Suprapubic skin (tissue), 4 donors: ENCODE measurements around the gene ST3GAL4.
"Not testable (repeated sequence)": the region's sequence is repeated elsewhere in the genome, so short reads cannot be mapped to it uniquely, and the experiment has no call there.

Experiments used
- CTCF ChIP-seq, 2 donors: fragments of 200-600 bp in 1 of 2; fragments of 450-650 bp in 1 of 2; sonication (generic) in 1 of 2; IDR thresholded peaks; one replicate each; pipeline ENCODE4 v1.5.1; 2016 to 2019; ENCODE audit warnings: antibody characterized with exemption in 2 of 2, mild to moderate bottlenecking in 1 of 2, moderate library complexity in 1 of 2
- EP300 ChIP-seq: sonication (generic); formaldehyde crosslinking; IDR thresholded peaks from one replicate; pipeline ENCODE4 v1.6.1; 2017; ENCODE audit warnings: antibody characterized with exemption
- POLR2A ChIP-seq, 2 donors: fragments of 450-650 bp; IDR thresholded peaks; one replicate each; pipeline ENCODE4 v1.6.1; 2017; ENCODE audit warnings: antibody characterized with exemption in 2 of 2, mild to moderate bottlenecking in 2 of 2, moderate library complexity in 2 of 2
- POLR2AphosphoS5 ChIP-seq, 3 donors: sonication (generic); formaldehyde crosslinking; IDR thresholded peaks; one replicate each; pipeline ENCODE4 v1.6.1; 2017; ENCODE audit warnings: antibody characterized with exemption in 3 of 3

DNA sequence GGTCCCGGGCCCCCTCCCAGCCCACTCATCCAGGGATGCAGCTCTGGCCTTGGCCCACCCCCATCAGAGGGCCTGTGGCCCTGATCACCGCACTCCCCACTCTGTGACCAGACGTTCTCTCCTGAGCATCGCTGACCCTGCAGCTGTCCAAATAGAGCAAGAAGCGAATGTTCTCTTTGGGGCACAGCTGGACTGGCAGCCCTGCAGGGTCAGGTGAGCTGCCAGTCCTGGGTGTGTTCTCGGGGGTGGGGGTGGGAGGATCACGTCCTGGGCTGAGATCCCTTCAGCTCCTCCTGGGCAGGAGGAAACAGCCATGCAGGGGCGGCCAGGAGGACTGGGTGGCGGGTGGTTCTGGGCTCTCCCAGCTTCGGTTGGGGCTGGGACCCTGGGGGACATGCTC, 26.5 kb downstream of the ST3GAL4 start:
- TF ChIP-seq POLR2A (IDR thresholded peaks at IDR 0.05); POLR2AphosphoS5 (IDR thresholded peaks at IDR 0.05); CTCF (IDR thresholded peaks at IDR 0.05); EP300: not testable (repeated sequence)
